GM12878 (cell line): Measurements from ENCODE around the gene PIR. TPM values are rescaled to one million over a fixed set of nuclear protein-coding genes. Genes with fewer than 3 reads are reported as not detected.

Experiments used
- ATAC-seq: fragments of 200-7000 bp; cut with Tn5 transposase; 3 replicates; pipeline ENCODE4 v1.9.1; 2020; ENCODE audit warnings: mild to moderate bottlenecking, moderate library complexity
- BruUV-seq: library from RNA; stranded (reverse); fragments of 400-500 nt; replicated peaks from 2 replicates; lab custom pipeline; 2021; lab: Mats Ljungman, UMichigan
- CTCF ChIA-PET: fragments of 300-600 bp; sonication (Branson Sonifier 250); formaldehyde crosslinking; extraction: SDS; loops from one replicate; lab custom pipeline; 2021; ENCODE audit warnings: inconsistent platforms; lab: Yijun Ruan, JAX
- POLR2A ChIA-PET: fragments of 350-600 bp; formaldehyde crosslinking; extraction: SDS; loops from one replicate; lab custom pipeline; 2021; ENCODE audit warnings: inconsistent platforms; lab: Charles Lee
- RAD21 ChIA-PET: fragments of 300-600 bp; sonication (Branson Sonifier 250); formaldehyde crosslinking; loops from one replicate; lab custom pipeline; 2023; ENCODE audit warnings: antibody characterized with exemption; ENCODE audit not compliant: unreplicated experiment; lab: Charles Lee
- SMC1A ChIA-PET: fragments of 300-600 bp; sonication (Branson Sonifier 250); formaldehyde crosslinking; loops from one replicate; lab custom pipeline; 2023; ENCODE audit not compliant: unreplicated experiment, uncharacterized antibody; lab: Charles Lee
- DNase-seq: peaks from one replicate; pipeline ENCODE4 v3.0.0-alpha.2; 2011; ENCODE audit warnings: low read depth, low spot score
- FAIRE-seq: peaks from 3 replicates; lab custom pipeline; 2011; peaks lifted over from hg19 to GRCh38; lab: Jason Lieb, UNC
- H2AFZ ChIP-seq: 2 replicates; pipeline ENCODE4 v1.6.0; 2011; ENCODE audit warnings: low read depth, low read length, control low read depth; ENCODE audit not compliant: control insufficient read depth
- H3K27ac ChIP-seq: 2 replicates; pipeline ENCODE4 v1.5.1; 2011; ENCODE audit warnings: control low read depth; ENCODE audit not compliant: control insufficient read depth, insufficient read depth
- H3K27me3 ChIP-seq, 2 experiments: replicated peaks in 1 of 2; 2 replicates each; pipeline versions ENCODE4 v1.6.0 to v1.6.1; 2011; ENCODE audit warnings: low read length in 1 of 2; ENCODE audit not compliant: control insufficient read depth in 2 of 2, insufficient read depth in 2 of 2
- H3K36me3 ChIP-seq, 2 experiments: 2 replicates each; pipeline ENCODE4 v1.5.1; 2011; ENCODE audit warnings: low read length in 1 of 2; ENCODE audit not compliant: control insufficient read depth in 2 of 2, insufficient read depth in 2 of 2
- H3K4me1 ChIP-seq: 2 replicates; pipeline ENCODE4 v1.6.1; 2011; ENCODE audit warnings: mild to moderate bottlenecking, low read length, moderate library complexity, mixed read lengths; ENCODE audit not compliant: control insufficient read depth, insufficient read depth
- H3K4me2 ChIP-seq: 2 replicates; pipeline ENCODE4 v1.6.0; 2011; ENCODE audit warnings: control low read depth; ENCODE audit not compliant: control insufficient read depth, insufficient read depth
- H3K4me3 ChIP-seq: fragments of 200-600 bp; sonication (generic); 2 replicates; pipeline ENCODE4 v1.5.1; 2016
- H3K79me2 ChIP-seq: 2 replicates; pipeline ENCODE4 v1.6.0; 2011; ENCODE audit warnings: low read length; ENCODE audit not compliant: control insufficient read depth, insufficient read depth
- H3K9ac ChIP-seq: 2 replicates; pipeline ENCODE4 v1.8.0; 2011; ENCODE audit warnings: low read length, control low read depth, mixed read lengths; ENCODE audit not compliant: control insufficient read depth, insufficient read depth
- H3K9me3 ChIP-seq: replicated peaks from 3 replicates; pipeline ENCODE4 v1.5.1; 2011; ENCODE audit warnings: mild to moderate bottlenecking, low read length; ENCODE audit not compliant: control insufficient read depth, insufficient read depth
- H4K20me1 ChIP-seq: 2 replicates; pipeline ENCODE4 v1.6.0; 2011; ENCODE audit not compliant: control insufficient read depth, insufficient read depth
- BMI1 ChIP-seq: fragments of 450-650 bp; IDR thresholded peaks from 2 replicates; pipeline ENCODE4 v1.6.1; 2016; ENCODE audit warnings: mild to moderate bottlenecking, moderate library complexity, borderline replicate concordance
- EGR1 ChIP-seq, 2 experiments: IDR thresholded peaks; 1 replicate in 1 of 2; 2 replicates in 1 of 2; pipeline ENCODE4 v1.6.1; 2011 to 2012; ENCODE audit warnings: low read depth in 2 of 2, low read length in 2 of 2, borderline replicate concordance in 1 of 2, mild to moderate bottlenecking in 1 of 2, moderate library complexity in 1 of 2
- ESRRA ChIP-seq: IDR thresholded peaks from 2 replicates; pipeline ENCODE4 v1.6.1; 2012; ENCODE audit warnings: mild to moderate bottlenecking, low read length, improper control_type of control experiment
- FOS ChIP-seq: IDR thresholded peaks from 3 replicates; pipeline ENCODE4 v1.6.1; 2011; ENCODE audit warnings: borderline replicate concordance; ENCODE audit not compliant: insufficient read length; ENCODE audit errors: extremely low read depth
- HDAC2 ChIP-seq: fragments of 200-600 bp; sonication (generic); IDR thresholded peaks from 2 replicates; pipeline ENCODE4 v1.6.1; 2017
- HDGF ChIP-seq: fragments of 450-650 bp; IDR thresholded peaks from 2 replicates; pipeline ENCODE4 v1.6.1; 2016; ENCODE audit warnings: antibody characterized with exemption
- KAT2A ChIP-seq: conservative IDR thresholded peaks from 2 replicates; pipeline ENCODE4 v1.6.1; 2011; ENCODE audit warnings: low read depth, low read length; ENCODE audit not compliant: control insufficient read depth
- MYB ChIP-seq: fragments of 150-350 bp; IDR thresholded peaks from 2 replicates; pipeline ENCODE4 v1.6.1; 2014; ENCODE audit warnings: mild to moderate bottlenecking, low read depth, low read length, borderline replicate concordance
- POLR2AphosphoS2 ChIP-seq: IDR thresholded peaks from 2 replicates; pipeline ENCODE4 v1.6.1; 2011; ENCODE audit warnings: low read depth, mild to moderate bottlenecking, low read length, improper control_type of control experiment, moderate library complexity
- RAD51 ChIP-seq: fragments of 450-650 bp; IDR thresholded peaks from 2 replicates; pipeline ENCODE4 v1.6.1; 2016; ENCODE audit warnings: moderate library complexity, mild to moderate bottlenecking, inconsistent platforms
- RFX5 ChIP-seq: IDR thresholded peaks from 2 replicates; pipeline ENCODE4 v1.6.1; 2011; ENCODE audit warnings: low read depth, low read length, improper control_type of control experiment
- RUNX3 ChIP-seq: IDR thresholded peaks from 2 replicates; pipeline ENCODE4 v1.6.1; 2012; ENCODE audit warnings: low read length, inconsistent platforms
- SIN3A ChIP-seq: IDR thresholded peaks from 2 replicates; pipeline ENCODE4 v1.6.1; 2012; ENCODE audit warnings: low read depth, low read length, improper control_type of control experiment
- SMAD5 ChIP-seq: IDR thresholded peaks from 2 replicates; pipeline ENCODE4 v1.6.1; 2016; ENCODE audit warnings: antibody characterized with exemption, low read depth
- SREBF2 ChIP-seq: IDR thresholded peaks from 2 replicates; pipeline ENCODE4 v1.6.1; 2012; ENCODE audit warnings: mild to moderate bottlenecking, low read length
- SRF ChIP-seq, 2 experiments: IDR thresholded peaks; 2 replicates each; pipeline ENCODE4 v1.6.1; 2011; ENCODE audit warnings: low read depth in 2 of 2, low read length in 2 of 2, mild to moderate bottlenecking in 1 of 2, moderate library complexity in 1 of 2
- STAT3 ChIP-seq: IDR thresholded peaks from 2 replicates; pipeline ENCODE4 v1.6.1; 2011; ENCODE audit warnings: low read depth, low read length, improper control_type of control experiment
- TBL1XR1 ChIP-seq: IDR thresholded peaks from 2 replicates; pipeline ENCODE4 v1.6.1; 2012; ENCODE audit warnings: low read depth, low read length, improper control_type of control experiment
- TCF12 ChIP-seq: IDR thresholded peaks from 2 replicates; pipeline ENCODE4 v1.6.1; 2011; ENCODE audit warnings: low read depth, mild to moderate bottlenecking, low read length
- ZNF384 ChIP-seq: IDR thresholded peaks from 2 replicates; pipeline ENCODE4 v1.6.1; 2012; ENCODE audit warnings: low read depth, mild to moderate bottlenecking, low read length, improper control_type of control experiment, borderline replicate concordance
- WGBS: methylation state at CpG from one replicate; pipeline ENCODE4 v1.1.6; 2016; ENCODE audit warnings: low lambda C conversion rate; ENCODE audit not compliant: insufficient replicate concordance, insufficient coverage; ENCODE audit errors: missing lambda C conversion rate; 5-methylcytosine and 5-hydroxymethylcytosine counted together
- in situ Hi-C: fragments of 300-500 bp; cut with MboI; formaldehyde crosslinking; loops from 9 replicates; pipeline ENCODE4 v1.14.3; 2018; ENCODE audit warnings: mixed read lengths
- intact Hi-C: fragments of 100-400 bp; cut with micrococcal nuclease; formaldehyde crosslinking; loops from one replicate; pipeline ENCODE4 v1.14.2; 2022; ENCODE audit not compliant: unreplicated experiment
- polyA plus RNA-seq, 11 experiments: library from polyadenylated mRNA; depleted of rRNA in 4 of 11; unstranded in 6 of 11; stranded (reverse) in 5 of 11; fragments of >200 nt; fragmentation: Nextera tagmentation in 4 of 11; fragmentation: Illumina TruSeq in 1 of 11; extraction: Ambion mirVana in 4 of 11; extraction: Trizol in 1 of 11; gene quantifications; 1 replicate in 1 of 11; 2 replicates in 10 of 11; pipeline versions ENCODE4 v1.2.1 to v1.2.3, GENCODE V29; 2011 to 2016; ENCODE audit warnings: inconsistent platforms in 2 of 11, missing spikeins in 2 of 11, low read depth in 1 of 11
- total RNA-seq, 4 experiments: library from RNA; depleted of rRNA in 3 of 4; stranded (reverse); fragments of >200 nt in 3 of 4; fragmentation: Illumina TruSeq in 1 of 4; extraction: Trizol in 1 of 4; gene quantifications; 2 replicates each; pipeline versions ENCODE4 v1.2.1 to v1.2.3, GENCODE V29; 2013 to 2021
- TF ChIP-seq, protein P1 (sequence below): fragments of 450-650 bp; IDR thresholded peaks from 2 replicates; pipeline ENCODE4 v1.6.1; 2018; ENCODE audit warnings: borderline replicate concordance, mild to moderate bottlenecking; ENCODE audit not compliant: partially characterized antibody

Gene PIR
- total and polyA plus RNA-seq, 10 of the 15 experiments (the other 5 are each of a cell fraction or from before 2014, with no cell fraction given) = 3.8 to 16.5 (median 7.3) TPM

DNA sequence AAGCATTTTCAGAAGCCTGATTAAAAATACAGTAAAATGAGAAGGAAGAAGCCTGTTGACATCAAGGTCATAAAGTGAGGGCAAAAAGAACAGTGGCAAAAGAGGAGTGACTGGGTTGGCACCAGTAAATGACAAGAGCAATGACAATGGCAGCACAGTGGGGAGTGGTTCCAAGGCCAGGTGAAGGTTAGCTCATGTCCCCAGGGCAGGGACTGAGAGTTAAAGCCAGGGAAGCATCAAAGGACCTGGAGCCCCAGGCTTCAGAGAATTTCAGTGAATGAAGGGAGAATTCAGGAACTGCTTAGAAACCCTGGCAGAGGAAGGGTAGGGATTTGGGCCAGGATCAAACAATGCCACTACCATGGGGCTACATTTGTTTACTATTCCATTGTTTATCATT, 149.0 kb downstream of the PIR start (continued):
- TF ChIP-seq SIN3A (no peak), RFX5 (no peak), EGR1 (IDR thresholded peaks at IDR 0.05; ENCODE audit: borderline replicate concordance in 1 of 2, low read depth in 2 of 2, low read length in 2 of 2) (no peak), SMAD5 (no peak)
- TF ChIP-seq, all 136 proteins: peak for 0

DNA sequence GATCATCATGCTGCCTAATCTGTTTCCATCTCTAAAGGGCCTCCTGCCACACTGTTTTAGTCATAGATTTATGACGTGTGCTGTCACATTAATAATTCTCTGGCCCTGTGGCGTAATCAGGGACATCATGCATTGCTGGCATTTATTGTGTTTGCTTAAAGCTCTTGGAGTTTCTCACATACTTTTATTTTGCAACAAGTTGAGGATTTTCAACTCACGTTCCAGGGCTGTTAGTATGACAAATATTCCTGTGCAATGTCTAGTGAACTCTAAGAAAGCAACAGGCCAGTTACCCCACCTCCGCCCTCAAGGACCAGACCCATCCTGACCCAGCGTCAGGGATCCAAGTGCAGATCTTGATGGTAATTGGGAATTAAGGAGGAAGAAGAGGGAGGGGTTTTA, 150.1 kb downstream of the PIR start:
- RAD21 ChIA-PET = no interaction called here
- no peak for ATAC-seq
- BruUV-seq = no TSS peak
- FAIRE-seq = no peak
- H3K79me2 ChIP-seq = no peaks in the 10 kb centered on the region
- in situ Hi-C loops (no loop called here), intact Hi-C loops (loop anchor here (10.0 kb wide), 1 partner anchor 312 kb away; no protein-coding TSS in a partner anchor)
- no peak overlapping the region for H2AFZ ChIP-seq
- SMC1A ChIA-PET = interaction anchor here (0.8 to 1.6 kb wide), 5 partner anchors 9 to 331 kb away, joined by 3 to 4 read pairs (median 3); no protein-coding TSS in a partner anchor
- no peaks in the 10 kb centered on the region for H3K4me1 ChIP-seq
- DNase-seq = no peak
- POLR2A ChIA-PET = no interaction called here
- H3K27me3 ChIP-seq = no peaks in the 10 kb centered on the region
- CTCF ChIA-PET = interaction anchor here (0.9 to 1.6 kb wide), 3 partner anchors 126 to 134 kb away, joined by 3 to 8 read pairs (median 4); no protein-coding TSS in a partner anchor
- no peaks in the 10 kb centered on the region for H4K20me1 ChIP-seq
- H3K9ac ChIP-seq = no peak overlapping the region
- WGBS = 31% methylated on average over 5 of the region's 5 CpGs
- H3K4me2 ChIP-seq = no peak overlapping the region
- H3K4me3 ChIP-seq = no peak overlapping the region
- H3K9me3 ChIP-seq = no peaks in the 10 kb centered on the region
- H3K36me3 ChIP-seq = no peaks in the 10 kb centered on the region
- H3K27ac ChIP-seq = no peak overlapping the region
- TF ChIP-seq ESRRA (no peak), POLR2AphosphoS2 (no peak), ZNF384 (no peak), KAT2A (no peak), SREBF2 (no peak), RUNX3 (no peak), SRF (IDR thresholded peaks at IDR 0.05; ENCODE audit: low read depth in 2 of 2, low read length in 2 of 2) (no peak), FOS (no peak), HDAC2 (no peak), BMI1 (no peak), STAT3 (no peak), MYB (no peak), RAD51 (no peak), HDGF (no peak), TBL1XR1 (no peak), TCF12 (no peak)
- TF ChIP-seq, protein P1, sequence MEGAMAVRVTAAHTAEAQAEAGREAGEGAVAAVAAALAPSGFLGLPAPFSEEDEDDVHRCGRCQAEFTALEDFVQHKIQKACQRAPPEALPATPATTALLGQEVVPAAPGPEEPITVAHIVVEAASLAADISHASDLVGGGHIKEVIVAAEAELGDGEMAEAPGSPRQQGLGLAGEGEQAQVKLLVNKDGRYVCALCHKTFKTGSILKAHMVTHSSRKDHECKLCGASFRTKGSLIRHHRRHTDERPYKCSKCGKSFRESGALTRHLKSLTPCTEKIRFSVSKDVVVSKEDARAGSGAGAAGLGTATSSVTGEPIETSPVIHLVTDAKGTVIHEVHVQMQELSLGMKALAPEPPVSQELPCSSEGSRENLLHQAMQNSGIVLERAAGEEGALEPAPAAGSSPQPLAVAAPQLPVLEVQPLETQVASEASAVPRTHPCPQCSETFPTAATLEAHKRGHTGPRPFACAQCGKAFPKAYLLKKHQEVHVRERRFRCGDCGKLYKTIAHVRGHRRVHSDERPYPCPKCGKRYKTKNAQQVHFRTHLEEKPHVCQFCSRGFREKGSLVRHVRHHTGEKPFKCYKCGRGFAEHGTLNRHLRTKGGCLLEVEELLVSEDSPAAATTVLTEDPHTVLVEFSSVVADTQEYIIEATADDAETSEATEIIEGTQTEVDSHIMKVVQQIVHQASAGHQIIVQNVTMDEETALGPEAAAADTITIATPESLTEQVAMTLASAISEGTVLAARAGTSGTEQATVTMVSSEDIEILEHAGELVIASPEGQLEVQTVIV = no peak
